T1000 (cell line): ENCODE results near the gene ARCN1.
"Not testable (repeated sequence)": the region's sequence is repeated elsewhere in the genome, so short reads cannot be mapped to it uniquely, and the experiment has no call there.

ENCODE experiments used
- DNase-seq: peaks from one replicate; lab custom pipeline; 2025; ENCODE audit warnings: mixed read lengths; lab: John Stamatoyannopoulos, UW

Gene ARCN1

GRCh38 chr11:118606157-118606843 is 34.1 kb downstream of the ARCN1 start:
- DNase-seq = no peak

GRCh38 chr11:118606844-118607228 is 34.6 kb downstream of the ARCN1 start:
- DNase-seq = no peak

GRCh38 chr11:118607401-118608359 is 35.5 kb downstream of the ARCN1 start, which contains the start of gene PHLDB1:
TSS of gene PHLDB1 (plus strand) at chr11:118607615. CDS start at chr11:118613837, 6,222 bp downstream.
- DNase-seq = peak; percentile 24

GRCh38 chr11:118608360-118609227 is 36.4 kb downstream of the ARCN1 start:
- DNase-seq = peak; percentile 44

- DNase-seq = no peak
These were observed 37.4 kb downstream of the ARCN1 start for GRCh38 chr11:118609380-118610224.

GRCh38 chr11:118610225-118610772 is 38.1 kb downstream of the ARCN1 start:
- DNase-seq = no peak

GRCh38 chr11:118610773-118611432 is 38.7 kb downstream of the ARCN1 start:
- DNase-seq = peak; percentile 18

GRCh38 chr11:118611433-118611795 is 39.2 kb downstream of the ARCN1 start:
- DNase-seq = not testable (repeated sequence)

- DNase-seq = no peak
These were observed 40.2 kb downstream of the ARCN1 start for GRCh38 chr11:118612378-118612777.

GRCh38 chr11:118614511-118614910 is 42.3 kb downstream of the ARCN1 start:
- DNase-seq = no peak

GRCh38 chr11:118615282-118615975 is 43.2 kb downstream of the ARCN1 start:
- DNase-seq = no peak

- no peak for DNase-seq
These were observed 43.8 kb downstream of the ARCN1 start for GRCh38 chr11:118615976-118616371.

GRCh38 chr11:118618115-118618990 is 46.1 kb downstream of the ARCN1 start:
- DNase-seq = no peak

- DNase-seq = no peak
These were observed 46.8 kb downstream of the ARCN1 start for GRCh38 chr11:118618991-118619375.

GRCh38 chr11:118619444-118620197 is 47.4 kb downstream of the ARCN1 start:
- DNase-seq = no peak

- no peak for DNase-seq
These were observed 48.4 kb downstream of the ARCN1 start for GRCh38 chr11:118620529-118621070.

- DNase-seq = peak; percentile 50
These were observed 49.0 kb downstream of the ARCN1 start for GRCh38 chr11:118621071-118621783.
